ENCODE data around the gene ITPR2.

Gene ITPR2

GRCh38 chr12:26822026-26822425 lies 11.0 kb downstream of the ITPR2 start:
- Histone ChIP-seq H3K4me3 (replicated peaks; ENCODE audit: insufficient read depth, low read length) (no peak overlapping the region), H3K27ac (replicated peaks) (no peak overlapping the region), H3K27me3 (ENCODE audit: insufficient read depth, poor library complexity, severe bottlenecking) (no peaks in the 10 kb centered on the region)
- no peak for TF ChIP-seq REST (IDR thresholded peaks at IDR 0.05; ENCODE audit: insufficient replicate concordance, low read depth)
- TF ChIP-seq CTCF (IDR thresholded peaks at IDR 0.05; ENCODE audit: insufficient read depth, low read length), result no peak
- TF ChIP-seq POLR2AphosphoS5 (IDR thresholded peaks at IDR 0.05; ENCODE audit: low read depth), result no peak
- no peak for TF ChIP-seq SPI1 (IDR thresholded peaks at IDR 0.05; ENCODE audit: borderline replicate concordance, low read depth)
- no peak for TF ChIP-seq GABPA (IDR thresholded peaks at IDR 0.05; ENCODE audit: low read depth)
- DNase-seq (ENCODE audit: low read depth in 1 of 2, low spot score in 1 of 2), result no peak

GRCh38 chr12:26821212-26821701 lies 11.7 kb downstream of the ITPR2 start:
- no peak overlapping the region for H3K4me3 ChIP-seq (replicated peaks; ENCODE audit: insufficient read depth, low read length)

GRCh38 chr12:26818636-26819035 lies 14.4 kb downstream of the ITPR2 start:
- H3K4me3 ChIP-seq (replicated peaks; ENCODE audit: insufficient read depth, low read length), result no peak overlapping the region
- no peak overlapping the region for H3K27ac ChIP-seq (replicated peaks)

More at GRCh38 chr12:26821212-26821701, 11.7 kb downstream of the ITPR2 start:
- TF ChIP-seq GABPA (IDR thresholded peaks at IDR 0.05; ENCODE audit: low read depth) (no peak), SPI1 (IDR thresholded peaks at IDR 0.05; ENCODE audit: borderline replicate concordance, low read depth) (no peak)
- H3K27me3 ChIP-seq (ENCODE audit: insufficient read depth, poor library complexity, severe bottlenecking), result no peaks in the 10 kb centered on the region
- no peak for DNase-seq (ENCODE audit: low read depth in 1 of 2, low spot score in 1 of 2)
- H3K27ac ChIP-seq (replicated peaks), result no peak overlapping the region

More at GRCh38 chr12:26818636-26819035, 14.4 kb downstream of the ITPR2 start:
- DNase-seq (ENCODE audit: low read depth in 1 of 2, low spot score in 1 of 2), result no peak
- no peak for TF ChIP-seq CTCF (IDR thresholded peaks at IDR 0.05; ENCODE audit: insufficient read depth, low read length)
- no peak for TF ChIP-seq SPI1 (IDR thresholded peaks at IDR 0.05; ENCODE audit: borderline replicate concordance, low read depth)
- TF ChIP-seq GABPA (IDR thresholded peaks at IDR 0.05; ENCODE audit: low read depth), result no peak
- no peak for TF ChIP-seq POLR2AphosphoS5 (IDR thresholded peaks at IDR 0.05; ENCODE audit: low read depth)
- TF ChIP-seq REST (IDR thresholded peaks at IDR 0.05; ENCODE audit: insufficient replicate concordance, low read depth), result no peak
- no peaks in the 10 kb centered on the region for H3K27me3 ChIP-seq (ENCODE audit: insufficient read depth, poor library complexity, severe bottlenecking)

All from HL-60 (cell line).